Vagina (tissue), 2 donors: Measurements from ENCODE around the gene TGIF1. TPM values are rescaled to one million over a fixed set of nuclear protein-coding genes. Genes with fewer than 3 reads are reported as not detected.
A peak's percentile ranks its signal among the peaks of the same experiment; 100 is the strongest.

Experiments
- DNase-seq, 2 donors: peaks; one replicate each; pipeline ENCODE4 v3.0.0-alpha.2; 2017; ENCODE audit errors: extremely low spot score in 2 of 2
- H3K27ac ChIP-seq: fragments of 200-600 bp; sonication (generic); one replicate; pipeline ENCODE4 v1.5.1; 2019
- H3K27me3 ChIP-seq: fragments of 200-600 bp; sonication (generic); one replicate; pipeline ENCODE4 v1.5.1; 2019
- H3K36me3 ChIP-seq, 2 donors: fragments of 200-600 bp; sonication (generic); one replicate each; pipeline ENCODE4 v1.5.1; 2017 to 2019
- H3K4me1 ChIP-seq: fragments of 200-600 bp; sonication (generic); one replicate; pipeline ENCODE4 v1.5.1; 2019
- H3K4me3 ChIP-seq, 2 donors: fragments of 200-600 bp; sonication (generic); 1 replicate in 1 of 2; 2 replicates in 1 of 2; pipeline ENCODE4 v1.5.1; 2016 to 2019
- H3K9me3 ChIP-seq: fragments of 200-600 bp; sonication (generic); one replicate; pipeline ENCODE4 v1.5.1; 2019
- CTCF ChIP-seq, 3 experiments: fragments of 450-650 bp in 2 of 3; fragments of 200-600 bp in 1 of 3; sonication (generic) in 1 of 3; IDR thresholded peaks; one replicate each; pipeline ENCODE4 v1.5.1; 2017 to 2019; ENCODE audit warnings: antibody characterized with exemption in 3 of 3, mild to moderate bottlenecking in 2 of 3, moderate library complexity in 2 of 3
- POLR2A ChIP-seq, 2 donors: fragments of 450-650 bp; IDR thresholded peaks; one replicate each; pipeline ENCODE4 v1.6.1; 2017; ENCODE audit warnings: antibody characterized with exemption in 2 of 2, mild to moderate bottlenecking in 2 of 2, moderate library complexity in 2 of 2
- POLR2AphosphoS5 ChIP-seq, 2 donors: sonication (generic); formaldehyde crosslinking; IDR thresholded peaks; one replicate each; pipeline ENCODE4 v1.9.0; 2017; ENCODE audit warnings: antibody characterized with exemption in 2 of 2, mild to moderate bottlenecking in 2 of 2, low read depth in 1 of 2; ENCODE audit not compliant: insufficient read depth in 1 of 2
- intact Hi-C: fragments of 100-400 bp; cut with DNase I; formaldehyde crosslinking; loops from one replicate; pipeline ENCODE4 v1.15.1; 2023
- total RNA-seq: library from RNA; depleted of rRNA; stranded (reverse); fragments of >200 nt; gene quantifications from one replicate; pipeline ENCODE4 v1.2.3, GENCODE V29; 2016

Gene TGIF1
- 60.9 TPM for total RNA-seq

- intact Hi-C loops, result no loop called here
- Histone ChIP-seq H3K9me3 (no peaks in the 10 kb centered on the region), H3K27ac (peak within 1 kb of the TSS; percentile 99), H3K36me3 (no peaks in the 10 kb centered on the region), H3K4me3 (peak within 1 kb of the TSS; percentile 74 to 89), H3K4me1 (peaks cover 34% of the 10 kb centered on the region), H3K27me3 (no peaks in the 10 kb centered on the region)
- peak in 1 of 2 donors; percentile 74 for TF ChIP-seq POLR2A (IDR thresholded peaks at IDR 0.05)
- no peak for TF ChIP-seq CTCF (IDR thresholded peaks at IDR 0.05)
- TF ChIP-seq POLR2AphosphoS5 (IDR thresholded peaks at IDR 0.05; ENCODE audit: insufficient read depth in 1 of 2, low read depth in 1 of 2), result peak in 1 of 2 donors; percentile 88
- DNase-seq, result peak in 1 of 2 donors; percentile 93
These were observed at the start of gene TGIF1 for GRCh38 chr18:3450012-3450798. TSS of gene TGIF1 (plus strand) at chr18:3450172. CDS start at chr18:3450490, 318 bp downstream.

GRCh38 chr18:3400567-3401296, 49.2 kb upstream of the TGIF1 start:
- Histone ChIP-seq H3K27ac (no peak overlapping the region), H3K9me3 (no peaks in the 10 kb centered on the region), H3K27me3 (no peaks in the 10 kb centered on the region), H3K36me3 (no peaks in the 10 kb centered on the region), H3K4me1 (no peaks in the 10 kb centered on the region), H3K4me3 (no peak overlapping the region)
- TF ChIP-seq POLR2AphosphoS5 (IDR thresholded peaks at IDR 0.05; ENCODE audit: insufficient read depth in 1 of 2, low read depth in 1 of 2) (no peak), POLR2A (IDR thresholded peaks at IDR 0.05) (no peak), CTCF (IDR thresholded peaks at IDR 0.05) (no peak)
- intact Hi-C loops, result no loop called here
- DNase-seq, result no peak

GRCh38 chr18:3401669-3402620, 48.0 kb upstream of the TGIF1 start:
- no peak for TF ChIP-seq CTCF (IDR thresholded peaks at IDR 0.05)
- no peak for TF ChIP-seq POLR2A (IDR thresholded peaks at IDR 0.05)
- no peak for TF ChIP-seq POLR2AphosphoS5 (IDR thresholded peaks at IDR 0.05; ENCODE audit: insufficient read depth in 1 of 2, low read depth in 1 of 2)
- H3K27ac ChIP-seq, result no peak overlapping the region
- H3K9me3 ChIP-seq, result no peaks in the 10 kb centered on the region
- H3K27me3 ChIP-seq, result no peaks in the 10 kb centered on the region
- no peak overlapping the region for H3K4me3 ChIP-seq
- DNase-seq, result no peak
- no peaks in the 10 kb centered on the region for H3K4me1 ChIP-seq
- no peaks in the 10 kb centered on the region for H3K36me3 ChIP-seq
- intact Hi-C loops, result no loop called here

GRCh38 chr18:3402982-3403451, 47.0 kb upstream of the TGIF1 start:
- TF ChIP-seq CTCF (IDR thresholded peaks at IDR 0.05) (no peak), POLR2AphosphoS5 (IDR thresholded peaks at IDR 0.05; ENCODE audit: insufficient read depth in 1 of 2, low read depth in 1 of 2) (no peak), POLR2A (IDR thresholded peaks at IDR 0.05) (no peak)
- intact Hi-C loops, result no loop called here
- Histone ChIP-seq H3K4me1 (no peaks in the 10 kb centered on the region), H3K4me3 (no peak overlapping the region), H3K27me3 (no peaks in the 10 kb centered on the region), H3K36me3 (no peaks in the 10 kb centered on the region), H3K27ac (no peak overlapping the region), H3K9me3 (no peaks in the 10 kb centered on the region)
- DNase-seq, result no peak
